ENCODE measurements around the gene PTPRN2. TPM values are rescaled to one million over a fixed set of nuclear protein-coding genes. Genes with fewer than 3 reads are reported as not detected.

PTPRN2 gene
- total and polyA plus RNA-seq, 2 of the 13 experiments (the other 11 are each of a cell fraction or from before 2014, with no cell fraction given) = 2.5 to 24.2 TPM

DNA sequence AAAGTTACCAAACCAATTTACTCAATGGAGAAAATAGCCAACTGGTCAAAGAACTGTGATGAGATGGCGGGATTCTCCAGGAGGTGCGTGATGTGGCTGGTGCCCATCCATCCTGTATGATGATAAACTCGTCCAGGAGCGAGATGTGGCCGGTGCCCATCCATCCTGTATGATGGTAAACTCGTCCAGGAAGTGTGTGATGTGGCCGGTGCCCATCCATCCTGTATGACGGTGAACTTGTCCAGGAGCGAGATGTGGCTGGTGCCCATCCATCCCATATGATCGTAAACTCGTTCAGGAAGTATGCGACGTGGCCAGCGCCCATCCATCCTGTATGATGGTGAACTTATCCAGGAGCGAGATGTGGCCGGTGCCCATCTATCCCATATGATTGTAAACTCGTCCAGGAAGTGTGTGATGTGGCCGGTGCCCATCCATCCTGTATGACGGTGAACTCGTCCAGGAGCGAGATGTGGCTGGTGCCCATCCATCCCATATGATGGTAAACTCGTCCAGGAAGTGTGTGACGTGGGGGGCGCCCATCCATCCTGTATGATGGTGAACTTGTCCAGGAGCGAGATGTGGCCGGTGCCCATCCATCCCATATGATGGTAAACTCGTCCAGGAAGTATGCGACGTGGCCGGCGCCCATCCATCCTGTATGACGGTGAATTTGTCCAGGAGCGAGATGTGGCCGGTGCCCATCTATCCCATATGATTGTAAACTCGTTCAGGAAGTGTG, 754.6 kb downstream of the PTPRN2 start:
- no peaks in the 10 kb centered on the region for H3K79me2 ChIP-seq (ENCODE audit: insufficient read depth, low read length)
- in situ Hi-C loops (cut with HindIII; ENCODE audit: extremely low pct_ligation_motif_present, low pct_unique_long_range_greater_than_20kb) = no loop called here
- H3K27ac ChIP-seq (ENCODE audit: extremely low read length, insufficient read depth, low read length) = no peak overlapping the region
- intact Hi-C loops (cut with micrococcal nuclease; ENCODE audit: unreplicated experiment) = no loop called here
- no peak overlapping the region for H2AFZ ChIP-seq (ENCODE audit: low read length)
- ATAC-seq = no peak
- no peak for FAIRE-seq
- no TSS peak for BruUV-seq (replicated peaks)
- no peaks in the 10 kb centered on the region for H4K20me1 ChIP-seq (ENCODE audit: insufficient read depth, low read length)
- H3K9ac ChIP-seq (ENCODE audit: insufficient read depth, low read depth, low read length) = no peak overlapping the region
- no peaks in the 10 kb centered on the region for H3K9me3 ChIP-seq (ENCODE audit: low read length)
- no peak overlapping the region for H3K4me3 ChIP-seq (replicated peaks in 1 of 3; ENCODE audit: insufficient read depth in 1 of 3, low read depth in 2 of 3, low read length in 3 of 3)
- H3K36me3 ChIP-seq (replicated peaks in 1 of 2; ENCODE audit: control insufficient read depth in 1 of 2, insufficient read depth in 2 of 2, low read length in 2 of 2) = no peaks in the 10 kb centered on the region
- ChIA-PET CTCF (ENCODE audit: low intra/inter-chr PET ratio, low total read pairs) (no interaction called here), POLR2A (no interaction called here)
- H3K27me3 ChIP-seq (ENCODE audit: control insufficient read depth in 1 of 2, insufficient read depth in 2 of 2, low read length in 2 of 2) = peaks cover 0 to 5% of the 10 kb centered on the region in 2 experiments; a peak in 1 of 5 replicates
- no peak overlapping the region for H3K4me2 ChIP-seq (ENCODE audit: low read depth, low read length)
- 86% methylated on average over 21 of the region's 35 CpGs for WGBS (ENCODE audit: low lambda C conversion rate)
- no peak for DNase-seq (ENCODE audit: low spot score)
- TF ChIP-seq, protein P1, sequence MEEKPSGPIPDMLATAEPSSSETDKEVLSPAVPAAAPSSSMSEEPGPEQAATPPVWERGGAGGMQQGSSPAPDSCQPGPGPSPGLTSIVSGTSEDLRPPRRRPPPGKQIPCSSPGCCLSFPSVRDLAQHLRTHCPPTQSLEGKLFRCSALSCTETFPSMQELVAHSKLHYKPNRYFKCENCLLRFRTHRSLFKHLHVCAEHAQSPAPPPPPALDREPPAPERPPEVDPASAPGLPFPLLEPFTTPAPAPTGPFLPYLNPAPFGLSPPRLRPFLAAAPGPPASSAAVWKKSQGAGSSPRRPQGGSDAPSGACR (CRISPR knock-in tag; IDR thresholded peaks at IDR 0.05) = no peak
- H3K4me1 ChIP-seq (ENCODE audit: insufficient read depth, low read length) = no peaks in the 10 kb centered on the region

DNA sequence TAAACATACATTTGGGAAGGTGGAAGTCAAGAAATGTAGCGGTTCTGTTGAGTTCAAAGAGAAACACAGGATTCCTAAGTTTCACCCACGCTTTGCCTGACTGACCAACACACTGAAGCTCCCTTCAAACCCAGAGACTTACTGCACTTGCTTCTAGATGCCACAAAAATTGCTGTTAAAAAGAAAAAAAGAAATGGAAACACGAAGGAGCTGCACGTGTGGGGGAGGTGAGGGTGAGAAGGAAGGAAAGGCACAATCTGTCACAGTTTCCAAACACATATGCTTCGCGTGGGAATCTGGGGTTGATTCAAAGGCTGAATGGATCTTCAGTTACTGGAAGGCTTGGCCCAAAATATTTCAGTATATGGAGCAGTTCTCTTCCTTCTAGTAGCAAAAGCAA, 755.2 kb downstream of the PTPRN2 start:
- no peaks in the 10 kb centered on the region for H3K79me2 ChIP-seq (ENCODE audit: insufficient read depth, low read length)
- 63% methylated on average over 6 of the region's 6 CpGs for WGBS (ENCODE audit: low lambda C conversion rate)
- H3K27ac ChIP-seq (ENCODE audit: extremely low read length, insufficient read depth, low read length) = no peak overlapping the region
- peaks cover 0 to 5% of the 10 kb centered on the region in 2 experiments; a peak in 1 of 5 replicates for H3K27me3 ChIP-seq (ENCODE audit: control insufficient read depth in 1 of 2, insufficient read depth in 2 of 2, low read length in 2 of 2)
- ChIA-PET POLR2A (no interaction called here), CTCF (ENCODE audit: low intra/inter-chr PET ratio, low total read pairs) (no interaction called here)
- H3K9me3 ChIP-seq (ENCODE audit: low read length) = no peaks in the 10 kb centered on the region
- BruUV-seq (replicated peaks) = no TSS peak
- H3K4me3 ChIP-seq (replicated peaks in 1 of 3; ENCODE audit: insufficient read depth in 1 of 3, low read depth in 2 of 3, low read length in 3 of 3) = no peak overlapping the region
- no peak for FAIRE-seq
- H3K9ac ChIP-seq (ENCODE audit: insufficient read depth, low read depth, low read length) = no peak overlapping the region
- no peaks in the 10 kb centered on the region for H3K4me1 ChIP-seq (ENCODE audit: insufficient read depth, low read length)
- H3K4me2 ChIP-seq (ENCODE audit: low read depth, low read length) = no peak overlapping the region
- no peak for ATAC-seq
- intact Hi-C loops (cut with micrococcal nuclease; ENCODE audit: unreplicated experiment) (no loop called here), in situ Hi-C loops (cut with HindIII; ENCODE audit: extremely low pct_ligation_motif_present, low pct_unique_long_range_greater_than_20kb) (no loop called here)
- H3K36me3 ChIP-seq (replicated peaks in 1 of 2; ENCODE audit: control insufficient read depth in 1 of 2, insufficient read depth in 2 of 2, low read length in 2 of 2) = no peaks in the 10 kb centered on the region
- H4K20me1 ChIP-seq (ENCODE audit: insufficient read depth, low read length) = no peaks in the 10 kb centered on the region
- no peak overlapping the region for H2AFZ ChIP-seq (ENCODE audit: low read length)
- DNase-seq (ENCODE audit: low spot score) = no peak
- TF ChIP-seq, protein P2, sequence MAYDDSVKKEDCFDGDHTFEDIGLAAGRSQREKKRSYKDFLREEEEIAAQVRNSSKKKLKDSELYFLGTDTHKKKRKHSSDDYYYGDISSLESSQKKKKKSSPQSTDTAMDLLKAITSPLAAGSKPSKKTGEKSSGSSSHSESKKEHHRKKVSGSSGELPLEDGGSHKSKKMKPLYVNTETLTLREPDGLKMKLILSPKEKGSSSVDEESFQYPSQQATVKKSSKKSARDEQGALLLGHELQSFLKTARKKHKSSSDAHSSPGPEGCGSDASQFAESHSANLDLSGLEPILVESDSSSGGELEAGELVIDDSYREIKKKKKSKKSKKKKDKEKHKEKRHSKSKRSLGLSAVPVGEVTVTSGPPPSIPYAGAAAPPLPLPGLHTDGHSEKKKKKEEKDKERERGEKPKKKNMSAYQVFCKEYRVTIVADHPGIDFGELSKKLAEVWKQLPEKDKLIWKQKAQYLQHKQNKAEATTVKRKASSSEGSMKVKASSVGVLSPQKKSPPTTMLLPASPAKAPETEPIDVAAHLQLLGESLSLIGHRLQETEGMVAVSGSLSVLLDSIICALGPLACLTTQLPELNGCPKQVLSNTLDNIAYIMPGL (CRISPR knock-in tag; IDR thresholded peaks at IDR 0.05; ENCODE audit: borderline replicate concordance in 1 of 2, low read depth in 1 of 2) = no peak
- TF ChIP-seq MAFG (CRISPR knock-in tag; IDR thresholded peaks at IDR 0.05) = no peak
- TF ChIP-seq, protein P3, sequence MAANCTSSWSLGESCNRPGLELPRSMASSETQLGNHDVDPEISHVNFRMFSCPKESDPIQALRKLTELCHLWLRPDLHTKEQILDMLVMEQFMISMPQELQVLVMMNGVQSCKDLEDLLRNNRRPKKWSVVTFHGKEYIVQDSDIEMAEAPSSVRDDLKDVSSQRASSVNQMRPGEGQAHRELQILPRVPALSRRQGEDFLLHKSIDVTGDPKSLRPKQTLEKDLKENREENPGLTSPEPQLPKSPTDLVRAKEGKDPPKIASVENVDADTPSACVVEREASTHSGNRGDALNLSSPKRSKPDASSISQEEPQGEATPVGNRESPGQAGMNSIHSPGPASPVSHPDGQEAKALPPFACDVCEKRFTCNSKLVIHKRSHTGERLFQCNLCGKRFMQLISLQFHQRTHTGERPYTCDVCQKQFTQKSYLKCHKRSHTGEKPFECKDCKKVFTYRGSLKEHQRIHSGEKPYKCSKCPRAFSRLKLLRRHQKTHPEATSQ (CRISPR knock-in tag; IDR thresholded peaks at IDR 0.05; ENCODE audit: borderline replicate concordance) = no peak
- TF ChIP-seq XRCC5 (optimal IDR thresholded peaks at IDR 0.05; ENCODE audit: low read length) = no peak
- no peak for TF ChIP-seq MYC (CRISPR knock-in tag; IDR thresholded peaks at IDR 0.05; ENCODE audit: borderline replicate concordance)
- no peak for TF ChIP-seq ZNF101 (CRISPR knock-in tag; IDR thresholded peaks at IDR 0.05; ENCODE audit: borderline replicate concordance, low read depth)
- no peak for TF ChIP-seq TCF7L2 (IDR thresholded peaks at IDR 0.05; ENCODE audit: low read depth, low read length)
- TF ChIP-seq BRD4 (CRISPR knock-in tag; IDR thresholded peaks at IDR 0.05) = no peak
- TF ChIP-seq SMAD9 (CRISPR knock-in tag; IDR thresholded peaks at IDR 0.05) = no peak
- TF ChIP-seq, protein P4, sequence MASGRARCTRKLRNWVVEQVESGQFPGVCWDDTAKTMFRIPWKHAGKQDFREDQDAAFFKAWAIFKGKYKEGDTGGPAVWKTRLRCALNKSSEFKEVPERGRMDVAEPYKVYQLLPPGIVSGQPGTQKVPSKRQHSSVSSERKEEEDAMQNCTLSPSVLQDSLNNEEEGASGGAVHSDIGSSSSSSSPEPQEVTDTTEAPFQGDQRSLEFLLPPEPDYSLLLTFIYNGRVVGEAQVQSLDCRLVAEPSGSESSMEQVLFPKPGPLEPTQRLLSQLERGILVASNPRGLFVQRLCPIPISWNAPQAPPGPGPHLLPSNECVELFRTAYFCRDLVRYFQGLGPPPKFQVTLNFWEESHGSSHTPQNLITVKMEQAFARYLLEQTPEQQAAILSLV (CRISPR knock-in tag; IDR thresholded peaks at IDR 0.05; ENCODE audit: borderline replicate concordance) = no peak
- TF ChIP-seq SCMH1 (CRISPR knock-in tag; IDR thresholded peaks at IDR 0.05; ENCODE audit: borderline replicate concordance) = no peak
- no peak for TF ChIP-seq ZNF792 (CRISPR knock-in tag; IDR thresholded peaks at IDR 0.05)
